Panc1 (cell line): ENCODE measurements around the gene FHIT.

ENCODE experiments used
- CTCF ChIP-seq: fragments of 450-650 bp; IDR thresholded peaks from 2 replicates; pipeline ENCODE4 v1.5.1; 2017; ENCODE audit warnings: mild to moderate bottlenecking
- POLR2AphosphoS5 ChIP-seq: IDR thresholded peaks from 2 replicates; pipeline ENCODE4 v1.6.1; 2012; ENCODE audit warnings: mild to moderate bottlenecking, low read depth, low read length, moderate library complexity
- TCF7L2 ChIP-seq: IDR thresholded peaks from 2 replicates; pipeline ENCODE4 v1.6.1; 2011; ENCODE audit warnings: mild to moderate bottlenecking, low read depth, low read length, inconsistent platforms
- TF ChIP-seq, protein P1 (sequence below), 2 experiments: IDR thresholded peaks; 2 replicates each; pipeline ENCODE4 v1.6.1; 2011 to 2012; ENCODE audit warnings: low read depth in 2 of 2, control low read depth in 1 of 2, low read length in 1 of 2, mild to moderate bottlenecking in 1 of 2, moderate library complexity in 1 of 2; ENCODE audit not compliant: insufficient read depth in 1 of 2

DNA sequence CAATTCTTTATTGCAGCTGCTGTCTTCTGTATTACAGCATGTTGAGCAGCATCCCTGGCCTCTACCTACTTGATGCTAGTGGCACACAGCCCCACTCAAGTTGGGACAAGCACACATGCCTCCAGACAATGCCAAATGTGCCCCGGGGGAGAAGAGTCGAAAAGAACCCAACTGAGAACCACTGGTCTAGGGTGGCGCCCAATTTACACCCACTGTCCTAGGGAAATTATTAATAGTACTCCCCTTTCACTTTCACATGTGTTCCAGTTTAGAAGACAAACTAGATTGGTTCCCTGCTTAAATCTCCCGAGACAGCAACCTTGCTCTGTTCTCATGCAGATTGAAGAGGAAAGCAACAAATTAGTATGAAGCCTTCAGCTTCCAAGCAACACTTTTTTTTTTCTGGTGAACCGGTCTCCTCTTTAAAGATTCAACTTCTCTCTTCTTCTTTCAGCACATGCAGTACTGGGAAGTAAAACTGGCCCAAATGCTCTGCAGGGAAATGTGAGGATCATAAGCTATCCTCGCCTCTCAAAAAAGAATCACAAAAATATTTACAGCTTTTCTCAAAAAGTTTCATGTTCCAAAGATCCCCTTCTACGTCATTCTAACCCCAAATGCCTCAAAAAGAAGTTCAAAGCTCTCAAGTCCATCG, 1377.5 kb downstream of the FHIT start:
- no peak for TF ChIP-seq CTCF
- TF ChIP-seq POLR2AphosphoS5: no peak
- TF ChIP-seq, protein P1, sequence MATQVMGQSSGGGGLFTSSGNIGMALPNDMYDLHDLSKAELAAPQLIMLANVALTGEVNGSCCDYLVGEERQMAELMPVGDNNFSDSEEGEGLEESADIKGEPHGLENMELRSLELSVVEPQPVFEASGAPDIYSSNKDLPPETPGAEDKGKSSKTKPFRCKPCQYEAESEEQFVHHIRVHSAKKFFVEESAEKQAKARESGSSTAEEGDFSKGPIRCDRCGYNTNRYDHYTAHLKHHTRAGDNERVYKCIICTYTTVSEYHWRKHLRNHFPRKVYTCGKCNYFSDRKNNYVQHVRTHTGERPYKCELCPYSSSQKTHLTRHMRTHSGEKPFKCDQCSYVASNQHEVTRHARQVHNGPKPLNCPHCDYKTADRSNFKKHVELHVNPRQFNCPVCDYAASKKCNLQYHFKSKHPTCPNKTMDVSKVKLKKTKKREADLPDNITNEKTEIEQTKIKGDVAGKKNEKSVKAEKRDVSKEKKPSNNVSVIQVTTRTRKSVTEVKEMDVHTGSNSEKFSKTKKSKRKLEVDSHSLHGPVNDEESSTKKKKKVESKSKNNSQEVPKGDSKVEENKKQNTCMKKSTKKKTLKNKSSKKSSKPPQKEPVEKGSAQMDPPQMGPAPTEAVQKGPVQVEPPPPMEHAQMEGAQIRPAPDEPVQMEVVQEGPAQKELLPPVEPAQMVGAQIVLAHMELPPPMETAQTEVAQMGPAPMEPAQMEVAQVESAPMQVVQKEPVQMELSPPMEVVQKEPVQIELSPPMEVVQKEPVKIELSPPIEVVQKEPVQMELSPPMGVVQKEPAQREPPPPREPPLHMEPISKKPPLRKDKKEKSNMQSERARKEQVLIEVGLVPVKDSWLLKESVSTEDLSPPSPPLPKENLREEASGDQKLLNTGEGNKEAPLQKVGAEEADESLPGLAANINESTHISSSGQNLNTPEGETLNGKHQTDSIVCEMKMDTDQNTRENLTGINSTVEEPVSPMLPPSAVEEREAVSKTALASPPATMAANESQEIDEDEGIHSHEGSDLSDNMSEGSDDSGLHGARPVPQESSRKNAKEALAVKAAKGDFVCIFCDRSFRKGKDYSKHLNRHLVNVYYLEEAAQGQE (IDR thresholded peaks at IDR 0.05; ENCODE audit: insufficient read depth in 1 of 2, low read depth in 2 of 2, low read length in 1 of 2): no peak
- TF ChIP-seq TCF7L2: no peak
